GM23338 (cell line): ENCODE results near the gene ARMC7.
"Not testable (repeated sequence)": the region's sequence is repeated elsewhere in the genome, so short reads cannot be mapped to it uniquely, and the experiment has no call there.

ENCODE experiments used
- CREB1 ChIP-seq: fragments of 250-450 bp; sonication (Bioruptor Pico); IDR thresholded peaks from 2 replicates; pipeline ENCODE4 v1.5.0; 2020; ENCODE audit warnings: low read depth, mild to moderate bottlenecking, moderate library complexity
- CTCF ChIP-seq, 2 experiments: fragments of 200-600 bp in 1 of 2; sonication (generic) in 1 of 2; conservative IDR thresholded peaks; 2 replicates each; pipeline versions ENCODE4 v1.5.1 to v1.6.1; 2016 to 2017; ENCODE audit warnings: antibody characterized with exemption in 2 of 2, low read depth in 2 of 2, mild to moderate bottlenecking in 2 of 2, moderate library complexity in 1 of 2
- EZH2 ChIP-seq: fragments of 200-600 bp; sonication (generic); IDR thresholded peaks from one replicate; pipeline ENCODE4 v1.8.0; 2017; ENCODE audit warnings: antibody characterized with exemption, mild to moderate bottlenecking, low read depth; ENCODE audit not compliant: unreplicated experiment
- EZH2phosphoT487 ChIP-seq: fragments of 200-600 bp; sonication (generic); IDR thresholded peaks from one replicate; pipeline ENCODE4 v1.8.1; 2018; ENCODE audit warnings: antibody characterized with exemption; ENCODE audit not compliant: unreplicated experiment
- JUNB ChIP-seq: IDR thresholded peaks from one replicate; pipeline ENCODE4 v1.6.1; 2016; ENCODE audit warnings: antibody characterized with exemption; ENCODE audit not compliant: unreplicated experiment
- POLR2AphosphoS5 ChIP-seq: IDR thresholded peaks from 2 replicates; pipeline ENCODE4 v1.6.1; 2016; ENCODE audit warnings: antibody characterized with exemption, low read depth
- STAT1 ChIP-seq: IDR thresholded peaks from one replicate; pipeline ENCODE4 v1.6.1; 2016; ENCODE audit warnings: antibody characterized with exemption; ENCODE audit not compliant: unreplicated experiment
- TF ChIP-seq, protein P1 (sequence below): IDR thresholded peaks from one replicate; pipeline ENCODE4 v1.6.1; 2018; ENCODE audit warnings: antibody characterized with exemption; ENCODE audit not compliant: unreplicated experiment

- TF ChIP-seq CTCF (conservative IDR thresholded peaks at IDR 0.05; ENCODE audit: low read depth in 2 of 2); EZH2phosphoT487; JUNB; POLR2AphosphoS5; EZH2; STAT1; CREB1: not testable (repeated sequence)
- TF ChIP-seq, protein P1, sequence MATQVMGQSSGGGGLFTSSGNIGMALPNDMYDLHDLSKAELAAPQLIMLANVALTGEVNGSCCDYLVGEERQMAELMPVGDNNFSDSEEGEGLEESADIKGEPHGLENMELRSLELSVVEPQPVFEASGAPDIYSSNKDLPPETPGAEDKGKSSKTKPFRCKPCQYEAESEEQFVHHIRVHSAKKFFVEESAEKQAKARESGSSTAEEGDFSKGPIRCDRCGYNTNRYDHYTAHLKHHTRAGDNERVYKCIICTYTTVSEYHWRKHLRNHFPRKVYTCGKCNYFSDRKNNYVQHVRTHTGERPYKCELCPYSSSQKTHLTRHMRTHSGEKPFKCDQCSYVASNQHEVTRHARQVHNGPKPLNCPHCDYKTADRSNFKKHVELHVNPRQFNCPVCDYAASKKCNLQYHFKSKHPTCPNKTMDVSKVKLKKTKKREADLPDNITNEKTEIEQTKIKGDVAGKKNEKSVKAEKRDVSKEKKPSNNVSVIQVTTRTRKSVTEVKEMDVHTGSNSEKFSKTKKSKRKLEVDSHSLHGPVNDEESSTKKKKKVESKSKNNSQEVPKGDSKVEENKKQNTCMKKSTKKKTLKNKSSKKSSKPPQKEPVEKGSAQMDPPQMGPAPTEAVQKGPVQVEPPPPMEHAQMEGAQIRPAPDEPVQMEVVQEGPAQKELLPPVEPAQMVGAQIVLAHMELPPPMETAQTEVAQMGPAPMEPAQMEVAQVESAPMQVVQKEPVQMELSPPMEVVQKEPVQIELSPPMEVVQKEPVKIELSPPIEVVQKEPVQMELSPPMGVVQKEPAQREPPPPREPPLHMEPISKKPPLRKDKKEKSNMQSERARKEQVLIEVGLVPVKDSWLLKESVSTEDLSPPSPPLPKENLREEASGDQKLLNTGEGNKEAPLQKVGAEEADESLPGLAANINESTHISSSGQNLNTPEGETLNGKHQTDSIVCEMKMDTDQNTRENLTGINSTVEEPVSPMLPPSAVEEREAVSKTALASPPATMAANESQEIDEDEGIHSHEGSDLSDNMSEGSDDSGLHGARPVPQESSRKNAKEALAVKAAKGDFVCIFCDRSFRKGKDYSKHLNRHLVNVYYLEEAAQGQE: not testable (repeated sequence)
Observed at GRCh38 chr17:75127936-75128335, 18.2 kb downstream of the ARMC7 start.
